VCaP (cell line): ENCODE data around the gene ZNF138.

Experiments
- H3K27ac ChIP-seq: fragments of 450-650 bp; 2 replicates; pipeline ENCODE4 v1.5.1; 2017
- CTCF ChIP-seq: fragments of 450-650 bp; conservative IDR thresholded peaks from 2 replicates; pipeline ENCODE4 v1.5.1; 2017; ENCODE audit warnings: mild to moderate bottlenecking, moderate library complexity

ZNF138 gene

GRCh38 chr7:64877714-64878610 is 83.7 kb downstream of the ZNF138 start:
- H3K27ac ChIP-seq: no peak overlapping the region
- no peak for TF ChIP-seq CTCF

- no peak overlapping the region for H3K27ac ChIP-seq
- TF ChIP-seq CTCF: no peak
Observed at GRCh38 chr7:64878684-64879083, 84.5 kb downstream of the ZNF138 start.

GRCh38 chr7:64879086-64879730 is 85.0 kb downstream of the ZNF138 start:
- H3K27ac ChIP-seq: no peak overlapping the region
- TF ChIP-seq CTCF: no peak

GRCh38 chr7:64879800-64880199 is 85.6 kb downstream of the ZNF138 start:
- H3K27ac ChIP-seq: no peak overlapping the region
- no peak for TF ChIP-seq CTCF

GRCh38 chr7:64880322-64881297 is 86.4 kb downstream of the ZNF138 start:
- TF ChIP-seq CTCF: no peak
- no peak overlapping the region for H3K27ac ChIP-seq

- H3K27ac ChIP-seq: no peak overlapping the region
- TF ChIP-seq CTCF: no peak
Observed at GRCh38 chr7:64881461-64882287, 87.4 kb downstream of the ZNF138 start.
